K562 (cell line): Measurements from ENCODE around the gene AMH. TPM values are rescaled to one million over a fixed set of nuclear protein-coding genes. Genes with fewer than 3 reads are reported as not detected.

Experiments used
- ATAC-seq: fragments of 200-7000 bp; cut with Tn5 transposase; 3 replicates; pipeline ENCODE4 v1.9.1; 2020; ENCODE audit warnings: moderate library complexity
- BruUV-seq: library from RNA; stranded (reverse); fragments of 400-500 nt; replicated peaks from 2 replicates; lab custom pipeline; 2021; lab: Mats Ljungman, UMichigan
- CTCF ChIA-PET: fragments of 300-600 bp; formaldehyde crosslinking; extraction: SDS; loops from one replicate; lab custom pipeline; 2021; ENCODE audit warnings: low intra/inter-chr PET ratio; lab: Yijun Ruan, JAX
- POLR2A ChIA-PET: fragments of 300-600, 350-650 bp; sonication (Branson Sonifier 250); formaldehyde crosslinking; extraction: SDS; loops from one replicate; lab custom pipeline; 2021; ENCODE audit warnings: antibody characterized with exemption, inconsistent platforms; lab: Yijun Ruan, JAX
- DNase-seq, 4 experiments: peaks; one replicate each; pipeline versions ENCODE4 v3.0.0 to v3.0.0-alpha.2; 2011 to 2018; ENCODE audit warnings: low spot score in 3 of 4, mixed read lengths in 3 of 4; ENCODE audit errors: extremely low read depth in 1 of 4
- FAIRE-seq: peaks from 2 replicates; lab custom pipeline; 2011; peaks lifted over from hg19 to GRCh38; lab: Jason Lieb, UNC
- H2AFZ ChIP-seq: 2 replicates; pipeline ENCODE4 v1.6.0; 2011; ENCODE audit warnings: low read depth, low read length, control low read depth, inconsistent platforms
- H3K27ac ChIP-seq: fragments of 200-600 bp; 3 replicates; pipeline ENCODE4 v1.8.0; 2011; ENCODE audit warnings: low read depth, mild to moderate bottlenecking, control low read depth, inconsistent platforms, low read length, moderate library complexity, mixed read lengths; ENCODE audit errors: extremely low read depth
- H3K27me3 ChIP-seq, 2 experiments: fragments of 300-600 bp in 1 of 2; 2 replicates in 1 of 2; 3 replicates in 1 of 2; pipeline versions ENCODE4 v1.6.0 to v1.8.0; 2011; ENCODE audit warnings: inconsistent platforms in 2 of 2, low read length in 2 of 2, mild to moderate bottlenecking in 1 of 2, mixed read lengths in 1 of 2, moderate library complexity in 1 of 2; ENCODE audit not compliant: control insufficient read depth in 2 of 2, insufficient read depth in 2 of 2
- H3K36me3 ChIP-seq: fragments of 300-600 bp; 3 replicates; pipeline ENCODE4 v1.8.0; 2011; ENCODE audit warnings: mild to moderate bottlenecking, low read length, inconsistent platforms; ENCODE audit not compliant: control insufficient read depth, insufficient read depth
- H3K4me1 ChIP-seq, 2 experiments: fragments of 200-600 bp in 1 of 2; replicated peaks in 1 of 2; 2 replicates in 1 of 2; 3 replicates in 1 of 2; pipeline versions ENCODE4 v1.5.1 to v1.8.0; 2011; ENCODE audit warnings: inconsistent platforms in 2 of 2, low read length in 2 of 2, mild to moderate bottlenecking in 1 of 2, mixed read lengths in 1 of 2, moderate library complexity in 1 of 2; ENCODE audit not compliant: control insufficient read depth in 2 of 2, insufficient read depth in 2 of 2
- H3K4me2 ChIP-seq: 2 replicates; pipeline ENCODE4 v1.6.1; 2011; ENCODE audit warnings: low read length, control low read depth, inconsistent platforms, mixed read lengths; ENCODE audit not compliant: insufficient read depth
- H3K4me3 ChIP-seq: fragments of 200-600 bp; sonication (generic), shearing (Covaris generic); 2 replicates; pipeline ENCODE4 v1.5.1; 2016; ENCODE audit warnings: control low read depth, inconsistent platforms
- H3K79me2 ChIP-seq: fragments of 200-600 bp; 3 replicates; pipeline ENCODE4 v1.8.0; 2011; ENCODE audit warnings: low read length, inconsistent platforms; ENCODE audit not compliant: control insufficient read depth, insufficient read depth
- H3K9ac ChIP-seq, 2 experiments: 2 replicates each; pipeline versions ENCODE4 v1.6.0 to v1.6.1; 2011; ENCODE audit warnings: low read depth in 2 of 2, low read length in 2 of 2, control low read depth in 1 of 2, inconsistent platforms in 1 of 2, mild to moderate bottlenecking in 1 of 2, mixed read lengths in 1 of 2; ENCODE audit not compliant: insufficient read depth in 1 of 2
- H3K9me1 ChIP-seq: one replicate; pipeline ENCODE4 v1.6.0; 2011; ENCODE audit warnings: inconsistent platforms, mild to moderate bottlenecking, low read length, moderate library complexity; ENCODE audit not compliant: control insufficient read depth, insufficient read depth
- H3K9me3 ChIP-seq: replicated peaks from 2 replicates; pipeline ENCODE4 v1.5.1; 2011; ENCODE audit warnings: low read depth, low read length, inconsistent platforms; ENCODE audit not compliant: control insufficient read depth, insufficient read depth
- H4K20me1 ChIP-seq: replicated peaks from 2 replicates; pipeline ENCODE4 v1.6.1; 2011; ENCODE audit warnings: low read length, inconsistent platforms, mixed read lengths; ENCODE audit not compliant: control insufficient read depth, insufficient read depth
- ARID1B ChIP-seq: fragments of 450-650 bp; IDR thresholded peaks from 2 replicates; pipeline ENCODE4 v1.6.1; 2016; ENCODE audit warnings: antibody characterized with exemption, mild to moderate bottlenecking, inconsistent platforms
- CBX1 ChIP-seq: sonication (generic); IDR thresholded peaks from 2 replicates; pipeline ENCODE4 v1.6.1; 2016; ENCODE audit warnings: antibody characterized with exemption, low read depth, mild to moderate bottlenecking
- CTCF ChIP-seq, 3 experiments: IDR thresholded peaks in 2 of 3; conservative IDR thresholded peaks in 1 of 3; 2 replicates each; pipeline ENCODE4 v1.5.1; 2011 to 2012; ENCODE audit warnings: low read length in 3 of 3, mild to moderate bottlenecking in 3 of 3, control low read depth in 2 of 3, improper control_type of control experiment in 1 of 3, inconsistent platforms in 1 of 3, low read depth in 1 of 3, mixed read lengths in 1 of 3, moderate library complexity in 1 of 3; ENCODE audit not compliant: insufficient read depth in 2 of 3
- EWSR1 ChIP-seq: fragments of 450-650 bp; IDR thresholded peaks from 2 replicates; pipeline ENCODE4 v1.6.1; 2018; ENCODE audit warnings: borderline replicate concordance, mild to moderate bottlenecking, low read depth, moderate library complexity; ENCODE audit not compliant: partially characterized antibody
- FOXA1 ChIP-seq: fragments of 450-650 bp; IDR thresholded peaks from 2 replicates; pipeline ENCODE4 v1.6.1; 2016; ENCODE audit warnings: mild to moderate bottlenecking, borderline replicate concordance
- IRF9 ChIP-seq: fragments of 450-650 bp; IDR thresholded peaks from 2 replicates; pipeline ENCODE4 v1.6.1; 2016; ENCODE audit warnings: missing biosample characterization, missing genetic modification characterization
- KDM5B ChIP-seq: fragments of 200-600 bp; sonication (generic); IDR thresholded peaks from 2 replicates; pipeline ENCODE4 v1.6.1; 2012; ENCODE audit warnings: low read depth, mild to moderate bottlenecking, moderate library complexity, low read length, control low read depth, inconsistent platforms; ENCODE audit not compliant: insufficient replicate concordance
- PATZ1 ChIP-seq: fragments of 250-450 bp; sonication (Bioruptor Pico); IDR thresholded peaks from 2 replicates; pipeline ENCODE4 v1.5.0; 2020; ENCODE audit warnings: mild to moderate bottlenecking, borderline replicate concordance
- POLR2AphosphoS2 ChIP-seq: IDR thresholded peaks from 2 replicates; pipeline ENCODE4 v1.6.1; 2012; ENCODE audit warnings: low read length, improper control_type of control experiment
- PTTG1 ChIP-seq: fragments of 450-650 bp; IDR thresholded peaks from 2 replicates; pipeline ENCODE4 v1.6.1; 2016; ENCODE audit warnings: low read depth, mild to moderate bottlenecking, missing genetic modification characterization, missing compliant biosample characterization
- RAD21 ChIP-seq, 2 experiments: fragments of 250-450 bp in 1 of 2; fragments of 450-650 bp in 1 of 2; sonication (Bioruptor Pico) in 1 of 2; formaldehyde crosslinking in 1 of 2; IDR thresholded peaks in 1 of 2; conservative IDR thresholded peaks in 1 of 2; 2 replicates each; pipeline versions ENCODE4 v1.4.0 to v1.8.0; 2020 to 2022; ENCODE audit warnings: mild to moderate bottlenecking in 2 of 2, moderate library complexity in 1 of 2
- RBM14 ChIP-seq: fragments of 200-400 bp; formaldehyde crosslinking; IDR thresholded peaks from 2 replicates; pipeline ENCODE4 v1.6.1; 2018; ENCODE audit warnings: low read depth, mild to moderate bottlenecking, low read length, moderate library complexity, borderline replicate concordance; ENCODE audit not compliant: insufficient read depth
- XRCC5 ChIP-seq: fragments of 200-400 bp; formaldehyde crosslinking; IDR thresholded peaks from 2 replicates; pipeline ENCODE4 v1.6.1; 2017; ENCODE audit warnings: low read depth, mild to moderate bottlenecking, low read length
- ZNF232 ChIP-seq: sonication (generic); formaldehyde crosslinking; IDR thresholded peaks from 2 replicates; pipeline ENCODE4 v1.8.0; 2022; ENCODE audit warnings: mild to moderate bottlenecking, missing genetic modification reagents
- ZNF354B ChIP-seq: fragments of 250-450 bp; sonication (Bioruptor Pico); IDR thresholded peaks from 2 replicates; pipeline ENCODE4 v1.4.0; 2020
- ZZZ3 ChIP-seq: fragments of 450-650 bp; IDR thresholded peaks from 2 replicates; pipeline ENCODE4 v1.6.1; 2016; ENCODE audit warnings: antibody characterized with exemption, mild to moderate bottlenecking, moderate library complexity
- WGBS: fragments of 100-300 bp; shearing (Covaris generic); methylation state at CpG from one replicate; pipeline ENCODE4 v1.1.6; 2016; ENCODE audit warnings: low coverage, mixed read lengths; ENCODE audit not compliant: insufficient coverage; ENCODE audit errors: missing lambda C conversion rate; 5-methylcytosine and 5-hydroxymethylcytosine counted together
- in situ Hi-C: fragments of 300-500 bp; cut with MboI; formaldehyde crosslinking; loops from 4 replicates; pipeline ENCODE4 v1.15.0; 2018; ENCODE audit warnings: inconsistent platforms, mixed read lengths
- intact Hi-C: fragments of 100-400 bp; cut with micrococcal nuclease; formaldehyde crosslinking; loops from 2 replicates; pipeline ENCODE4 v1.14.2; 2022
- polyA plus RNA-seq, 8 experiments: library from polyadenylated mRNA; depleted of rRNA in 4 of 8; stranded (reverse) in 5 of 8; unstranded in 3 of 8; fragments of >200 nt; fragmentation: Nextera tagmentation in 2 of 8; fragmentation: Illumina TruSeq in 1 of 8; extraction: Ambion mirVana in 2 of 8; extraction: Trizol in 1 of 8; gene quantifications; 2 replicates each; pipeline versions ENCODE4 v1.2.1 to v1.2.3, GENCODE V29; 2011 to 2014; ENCODE audit warnings: inconsistent platforms in 1 of 8, missing spikeins in 1 of 8
- total RNA-seq, 7 experiments: library from RNA; depleted of rRNA in 6 of 7; stranded (reverse); fragments of >200 nt in 6 of 7; fragmentation: Illumina TruSeq in 2 of 7; extraction: Trizol in 2 of 7; gene quantifications; 2 replicates each; pipeline versions ENCODE4 v1.2.1 to v1.2.3, GENCODE V29; 2011 to 2021; ENCODE audit warnings: low replicate concordance in 1 of 7

AMH gene
- total and polyA plus RNA-seq, 9 of the 15 experiments (the other 6 are each of a cell fraction or from before 2014, with no cell fraction given) = 0.29 to 27.4 (median 2.6) TPM; not detected in 2

- no peaks in the 10 kb centered on the region for H3K9me1 ChIP-seq
- peaks cover 40% of the 10 kb centered on the region for H3K79me2 ChIP-seq
- no peak overlapping the region for H2AFZ ChIP-seq
- H3K27ac ChIP-seq = no peak overlapping the region; the same call in 2 of the 3 replicates
- no peaks in the 10 kb centered on the region for H3K9me3 ChIP-seq
- BruUV-seq = no TSS peak
- peaks cover 71% of the 10 kb centered on the region; the same call in 2 of the 3 replicates for H3K36me3 ChIP-seq
- no peak overlapping the region for H3K4me2 ChIP-seq
- intact Hi-C loops = no loop called here
- 0 out of 2 replicates have a peak, but pooled peaks cover 13% of the 10 kb centered on the region for H4K20me1 ChIP-seq
- H3K27me3 ChIP-seq = no peaks in the 10 kb centered on the region
- 87% methylated on average over 21 of the region's 21 CpGs for WGBS
- peaks cover 0 to 82% of the 10 kb centered on the region in 2 experiments; a peak in 3 of 5 replicates for H3K4me1 ChIP-seq
- ChIA-PET CTCF (no interaction called here), POLR2A (interaction anchor here (0.6 to 1.9 kb wide), 2 partner anchors 10 to 11 kb away, joined by 3 to 9 read pairs; no protein-coding TSS in a partner anchor)
- in situ Hi-C loops = loop anchor here (10.0 kb wide), 1 partner anchor 83 kb away; no protein-coding TSS in a partner anchor
- FAIRE-seq (no peak), ATAC-seq (peak; percentile 14; the same call in 2 of the 3 replicates), DNase-seq (no peak)
- H3K9ac ChIP-seq = peak overlapping the region in 1 of 2 experiments; percentile 78; a peak in 2 of 4 replicates
- H3K4me3 ChIP-seq = no peak overlapping the region
- TF ChIP-seq RBM14 (no peak), CBX1 (0 out of 2 replicates have a peak, but pooled peaks have one; percentile 12), FOXA1 (no peak), XRCC5 (0 out of 2 replicates have a peak, but pooled peaks have one; percentile 24), RAD21 (CRISPR knock-in tag; conservative IDR thresholded peaks at IDR 0.05 in 1 of 2, IDR thresholded peaks at IDR 0.05 in 1 of 2) (peak in 1 of 2 experiments; percentile 25; a peak in 1 of 4 replicates), POLR2AphosphoS2 (peak; percentile 70; the same call in 1 of the 2 replicates), IRF9 (no peak), PTTG1 (tag) (no peak), EWSR1 (no peak), CTCF (IDR thresholded peaks at IDR 0.05 in 2 of 3, conservative IDR thresholded peaks at IDR 0.05 in 1 of 3; ENCODE audit: insufficient read depth in 2 of 3, low read depth in 1 of 3, low read length in 3 of 3) (peak; percentile 28 to 37 (median 37); a peak in 4 of 6 replicates), KDM5B (peak; percentile 18), ARID1B (no peak), ZZZ3 (no peak), PATZ1 (CRISPR knock-in tag) (no peak), ZNF354B (CRISPR knock-in tag) (no peak), ZNF232 (CRISPR knock-in tag) (no peak)
Measured at GRCh38 chr19:2231621-2232221, 17.4 kb upstream of the AMH start.
